GM23248 (cell line): ENCODE data around the gene RNU1-2. TPM values are rescaled to one million over a fixed set of nuclear protein-coding genes. Genes with fewer than 3 reads are reported as not detected.
"Not testable (repeated sequence)": the region's sequence is repeated elsewhere in the genome, so short reads cannot be mapped to it uniquely, and the experiment has no call there.

Source experiments
- DNase-seq: peaks from one replicate; pipeline ENCODE4 v3.0.0-alpha.2; 2015
- H2AFZ ChIP-seq: fragments of 200-600 bp; sonication (generic); 2 replicates; pipeline ENCODE4 v1.6.1; 2016; ENCODE audit warnings: antibody characterized with exemption
- H3F3A ChIP-seq: fragments of 200-600 bp; sonication (generic); 2 replicates; pipeline ENCODE4 v1.6.1; 2016; ENCODE audit warnings: mild to moderate bottlenecking, antibody characterized with exemption, mixed run types; ENCODE audit not compliant: insufficient read depth
- H3K27ac ChIP-seq: fragments of 200-600 bp; sonication (generic); 2 replicates; pipeline ENCODE4 v1.5.1; 2016; ENCODE audit warnings: mild to moderate bottlenecking
- H3K27me3 ChIP-seq: fragments of 200-600 bp; sonication (generic); replicated peaks from 2 replicates; pipeline ENCODE4 v1.6.1; 2016; ENCODE audit warnings: mild to moderate bottlenecking; ENCODE audit not compliant: insufficient read depth
- H3K36me3 ChIP-seq: fragments of 200-600 bp; sonication (generic); 2 replicates; pipeline ENCODE4 v1.6.1; 2016; ENCODE audit warnings: low read depth, mild to moderate bottlenecking
- H3K4me1 ChIP-seq: fragments of 200-600 bp; sonication (generic); 2 replicates; pipeline ENCODE4 v1.6.1; 2016; ENCODE audit warnings: mild to moderate bottlenecking; ENCODE audit not compliant: insufficient read depth
- H3K4me2 ChIP-seq: fragments of 200-600 bp; sonication (generic); one replicate; pipeline ENCODE4 v1.6.1; 2016; ENCODE audit warnings: mild to moderate bottlenecking; ENCODE audit not compliant: unreplicated experiment
- H3K4me3 ChIP-seq: fragments of 200-600 bp; sonication (generic); 2 replicates; pipeline ENCODE4 v1.5.1; 2016; ENCODE audit warnings: mild to moderate bottlenecking
- H3K79me2 ChIP-seq: fragments of 200-600 bp; sonication (generic); 2 replicates; pipeline ENCODE4 v1.6.1; 2016; ENCODE audit warnings: mild to moderate bottlenecking; ENCODE audit not compliant: insufficient read depth
- H3K9ac ChIP-seq: fragments of 200-600 bp; sonication (generic); 2 replicates; pipeline ENCODE4 v1.6.1; 2016; ENCODE audit warnings: mild to moderate bottlenecking
- H3K9me2 ChIP-seq: fragments of 200-600 bp; sonication (generic); 2 replicates; pipeline ENCODE4 v1.6.1; 2016; ENCODE audit warnings: mixed run types, mild to moderate bottlenecking, moderate library complexity; ENCODE audit not compliant: insufficient read depth
- H3K9me3 ChIP-seq: fragments of 200-600 bp; sonication (generic); one replicate; pipeline ENCODE4 v1.6.1; 2017; ENCODE audit warnings: low read depth
- H4K20me1 ChIP-seq: fragments of 200-600 bp; sonication (generic); 2 replicates; pipeline ENCODE4 v1.6.0; 2016; ENCODE audit not compliant: insufficient read depth
- WGBS, 2 experiments: methylation state at CpG; one replicate each; pipeline ENCODE4 v1.1.6; 2015 to 2017; ENCODE audit warnings: low lambda C conversion rate in 2 of 2, low coverage in 1 of 2; ENCODE audit errors: missing lambda C conversion rate in 2 of 2; 5-methylcytosine and 5-hydroxymethylcytosine counted together
- in situ Hi-C: fragments of 300-500 bp; cut with MboI; formaldehyde crosslinking; loops from 2 replicates; pipeline ENCODE4 v1.15.0; 2020
- polyA plus RNA-seq: library from polyadenylated mRNA; unstranded; fragments of >200 nt; fragmentation: Nextera tagmentation; extraction: Ambion mirVana; gene quantifications from 2 replicates; pipeline ENCODE4 v1.2.1, GENCODE V29; 2016
- total RNA-seq: library from RNA; depleted of rRNA; stranded (reverse); fragments of >200 nt; shearing (Covaris generic); gene quantifications from 2 replicates; pipeline ENCODE4 v1.2.3, GENCODE V29; 2014; rRNA removed

RNU1-2 gene
- total RNA-seq (under 0.01 TPM in 1 of 2 replicates, not detected in the other), polyA plus RNA-seq (not detected in 2 replicates)

DNA sequence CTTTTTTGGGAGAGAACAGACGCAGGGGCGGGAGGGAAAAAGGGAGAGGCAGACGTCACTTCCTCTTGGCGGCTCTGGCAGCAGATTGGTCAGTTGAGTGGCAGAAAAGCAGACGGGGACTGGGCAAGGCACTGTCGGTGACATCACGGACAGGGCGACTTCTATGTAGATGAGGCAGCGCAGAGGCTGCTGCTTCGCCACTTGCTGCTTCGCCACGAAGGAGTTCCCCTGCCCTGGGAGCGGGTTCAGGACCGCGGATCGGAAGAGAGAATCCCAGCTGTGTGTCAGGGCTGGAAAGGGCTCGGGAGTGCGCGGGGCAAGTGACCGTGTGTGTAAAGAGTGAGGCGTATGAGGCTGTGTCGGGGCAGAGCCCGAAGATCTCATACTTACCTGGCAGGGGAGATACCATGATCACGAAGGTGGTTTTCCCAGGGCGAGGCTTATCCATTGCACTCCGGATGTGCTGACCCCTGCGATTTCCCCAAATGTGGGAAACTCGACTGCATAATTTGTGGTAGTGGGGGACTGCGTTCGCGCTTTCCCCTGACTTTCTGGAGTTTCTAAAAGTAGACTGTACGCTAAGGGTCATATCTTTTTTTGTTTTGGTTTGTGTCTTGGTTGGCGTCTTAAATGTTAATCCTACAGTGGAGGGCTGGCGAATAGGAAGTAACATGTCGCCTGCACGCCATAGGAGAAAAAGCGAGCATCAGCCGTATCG is at the start of gene RNU1-2:
TSS of gene RNU1-2 (plus strand) at position 383 of the 718 bp plus-strand sequence.
- Histone ChIP-seq H2AFZ (peak within 1 kb of the TSS; percentile 84), H3K4me2 (peak within 1 kb of the TSS; percentile 62), H3K4me3 (peak within 1 kb of the TSS; percentile 65), H3K9ac (peak within 1 kb of the TSS; percentile 83), H3K27ac (peak within 1 kb of the TSS; percentile 91), H3F3A (peaks cover 20% of the 10 kb centered on the region)
- H3K9me3 ChIP-seq, in situ Hi-C loops, H3K79me2 ChIP-seq, H4K20me1 ChIP-seq, H3K27me3 ChIP-seq, H3K36me3 ChIP-seq, H3K9me2 ChIP-seq, H3K4me1 ChIP-seq: not testable (repeated sequence)
- 0 to 1% methylated on average over 24 to 29 of the region's 39 CpGs for WGBS, 2 experiments
- DNase-seq: peak; percentile 99

- H3K36me3 ChIP-seq, DNase-seq, H3F3A ChIP-seq, H3K27ac ChIP-seq, H3K79me2 ChIP-seq, H3K27me3 ChIP-seq, H3K9me3 ChIP-seq, H2AFZ ChIP-seq, H3K4me2 ChIP-seq, H3K4me1 ChIP-seq, H3K9ac ChIP-seq, in situ Hi-C loops, H3K4me3 ChIP-seq, H3K9me2 ChIP-seq, H4K20me1 ChIP-seq: not testable (repeated sequence)
- WGBS, 2 experiments: 52 to 54% methylated on average over 2 of the region's 2 CpGs
Observed at GRCh38 chr1:16856201-16856600, 39.6 kb upstream of the RNU1-2 start.

- H3K4me1 ChIP-seq, H3K4me2 ChIP-seq, H4K20me1 ChIP-seq, H3K9ac ChIP-seq, DNase-seq, H2AFZ ChIP-seq, H3K27ac ChIP-seq, H3K4me3 ChIP-seq, H3K27me3 ChIP-seq, H3K9me3 ChIP-seq, in situ Hi-C loops, H3F3A ChIP-seq, H3K36me3 ChIP-seq, H3K9me2 ChIP-seq, H3K79me2 ChIP-seq: not testable (repeated sequence)
- WGBS, 2 experiments: 51 to 74% methylated on average over 24 to 35 of the region's 46 CpGs
Observed at GRCh38 chr1:16859167-16860041, 36.4 kb upstream of the RNU1-2 start.

DNA sequence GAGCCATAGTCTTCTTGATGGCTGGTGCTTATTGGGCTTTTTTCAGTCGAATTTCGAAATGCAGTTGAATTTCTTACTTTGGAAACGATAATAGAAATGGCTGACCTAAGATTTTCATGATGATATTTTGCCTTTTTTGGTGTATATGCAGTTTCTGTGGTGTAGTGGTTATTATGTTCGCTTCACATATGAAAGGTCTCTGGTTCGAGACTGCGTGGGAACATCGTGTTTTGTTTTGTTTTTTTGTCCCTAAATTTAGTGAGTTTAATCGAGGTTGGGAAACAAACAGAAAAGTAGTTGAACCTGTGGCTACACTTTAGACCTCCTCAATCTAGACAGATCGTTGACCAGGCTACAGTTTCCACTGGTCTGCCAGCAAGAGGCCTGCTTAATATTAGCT is 35.7 kb upstream of the RNU1-2 start:
- H4K20me1 ChIP-seq, H3K9me2 ChIP-seq, H3F3A ChIP-seq, H3K9ac ChIP-seq, H3K4me3 ChIP-seq, in situ Hi-C loops, H3K27me3 ChIP-seq, H3K9me3 ChIP-seq, H3K4me1 ChIP-seq, DNase-seq, H2AFZ ChIP-seq, H3K4me2 ChIP-seq, H3K27ac ChIP-seq, H3K36me3 ChIP-seq, H3K79me2 ChIP-seq: not testable (repeated sequence)
- WGBS, 2 experiments: 63 to 70% methylated on average over 7 to 9 of the region's 9 CpGs

DNA sequence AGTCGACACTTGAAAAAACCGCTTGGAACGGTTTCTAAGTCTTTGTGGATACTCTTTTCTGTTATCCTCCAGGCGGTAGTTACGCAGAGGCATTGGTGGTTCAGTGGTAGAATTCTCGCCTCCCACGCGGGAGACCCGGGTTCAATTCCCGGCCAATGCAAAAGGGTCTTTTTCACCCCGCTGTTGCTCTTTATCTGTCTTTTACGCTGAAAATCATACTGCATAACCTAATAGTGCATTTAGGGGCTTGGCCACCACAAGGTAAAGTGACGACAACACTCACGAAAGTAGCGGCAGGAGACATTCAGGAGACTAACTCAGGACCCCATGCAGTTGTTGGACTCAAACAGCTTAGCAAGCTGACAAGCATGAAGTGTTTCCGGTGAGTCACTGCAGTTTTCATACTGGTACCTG is 33.9 kb upstream of the RNU1-2 start:
- H3K9me2 ChIP-seq, H3K4me1 ChIP-seq, H3K27ac ChIP-seq, H3K4me3 ChIP-seq, H4K20me1 ChIP-seq, DNase-seq, H3K9ac ChIP-seq, H3K79me2 ChIP-seq, H3K9me3 ChIP-seq, in situ Hi-C loops, H3K27me3 ChIP-seq, H3K36me3 ChIP-seq, H2AFZ ChIP-seq, H3F3A ChIP-seq, H3K4me2 ChIP-seq: not testable (repeated sequence)
- WGBS, 2 experiments: 56 to 67% methylated on average over 11 to 13 of the region's 16 CpGs

DNA sequence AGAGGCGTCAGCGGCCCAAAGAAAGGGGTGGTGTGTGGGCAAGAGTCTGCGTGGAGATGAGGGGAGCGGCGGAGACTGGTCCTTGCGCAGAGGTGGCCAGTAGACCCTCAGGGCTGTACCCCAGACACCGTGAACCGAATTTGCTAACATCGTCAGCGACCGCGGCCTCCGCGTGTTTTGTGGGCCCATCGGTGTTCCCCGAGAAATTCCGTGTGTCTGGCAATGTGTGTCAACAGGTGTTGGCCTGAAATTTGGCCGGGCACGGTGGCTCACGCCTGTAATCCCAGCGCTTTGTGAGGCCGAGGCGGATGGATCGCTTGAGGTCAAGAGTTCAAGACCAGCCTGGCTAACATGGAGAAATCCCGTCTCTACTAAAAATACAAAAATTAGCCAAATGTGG is 33.4 kb upstream of the RNU1-2 start:
- H3K9me3 ChIP-seq, H3K79me2 ChIP-seq, H3K27me3 ChIP-seq, H3K4me2 ChIP-seq, H3K9ac ChIP-seq, H3K27ac ChIP-seq, H3K4me3 ChIP-seq, H3K4me1 ChIP-seq, H2AFZ ChIP-seq, H3K9me2 ChIP-seq, H3K36me3 ChIP-seq, DNase-seq, H4K20me1 ChIP-seq, in situ Hi-C loops, H3F3A ChIP-seq: not testable (repeated sequence)
- 88% methylated on average over 25 of the region's 25 CpGs for WGBS, 2 experiments

- H3K4me2 ChIP-seq, H4K20me1 ChIP-seq, H3K36me3 ChIP-seq, H2AFZ ChIP-seq, in situ Hi-C loops, H3K27me3 ChIP-seq, H3K4me3 ChIP-seq, H3K9me3 ChIP-seq, H3K27ac ChIP-seq, H3K9me2 ChIP-seq, H3F3A ChIP-seq, H3K4me1 ChIP-seq, H3K79me2 ChIP-seq, H3K9ac ChIP-seq, DNase-seq: not testable (repeated sequence)
- WGBS, 2 experiments: 72 to 73% methylated on average over 6 of the region's 11 CpGs
Observed at GRCh38 chr1:16863024-16863423, 32.8 kb upstream of the RNU1-2 start.
